CD14-positive monocyte (primary cell): ENCODE results near the gene TMEM79. TPM values are rescaled to one million over a fixed set of nuclear protein-coding genes. Genes with fewer than 3 reads are reported as not detected.

Source experiments
- DNase-seq, 3 donors: peaks; one replicate each; pipeline ENCODE4 v3.0.0-alpha.2; 2011 to 2022
- H2AFZ ChIP-seq: 2 replicates; pipeline ENCODE4 v1.6.0; 2012; ENCODE audit warnings: mild to moderate bottlenecking, low read depth, low read length, inconsistent platforms; ENCODE audit not compliant: insufficient read depth, poor library complexity, severe bottlenecking
- H3K27ac ChIP-seq, 2 donors: 1 replicate in 1 of 2; 2 replicates in 1 of 2; pipeline ENCODE4 v1.5.1; 2012 to 2013; ENCODE audit warnings: low read length in 2 of 2, control low read depth in 1 of 2, inconsistent platforms in 1 of 2, low read depth in 1 of 2, mild to moderate bottlenecking in 1 of 2
- H3K27me3 ChIP-seq, 2 donors: one replicate each; pipeline versions ENCODE4 v1.6.0 to v1.6.1; 2011 to 2013; ENCODE audit warnings: low read length in 2 of 2; ENCODE audit not compliant: control insufficient read depth in 2 of 2, insufficient read depth in 2 of 2
- H3K36me3 ChIP-seq, 2 donors: replicated peaks in 1 of 2; 1 replicate in 1 of 2; 2 replicates in 1 of 2; pipeline versions ENCODE4 v1.5.1 to v1.6.1; 2012 to 2013; ENCODE audit warnings: low read length in 2 of 2, control low read depth in 1 of 2, inconsistent platforms in 1 of 2, mild to moderate bottlenecking in 1 of 2; ENCODE audit not compliant: insufficient read depth in 2 of 2, control insufficient read depth in 1 of 2
- H3K4me1 ChIP-seq, 2 donors: 1 replicate in 1 of 2; 2 replicates in 1 of 2; pipeline versions ENCODE4 v1.5.1 to v1.6.1; 2012 to 2013; ENCODE audit warnings: low read length in 2 of 2, control low read depth in 1 of 2, inconsistent platforms in 1 of 2, mild to moderate bottlenecking in 1 of 2, moderate library complexity in 1 of 2; ENCODE audit not compliant: insufficient read depth in 2 of 2, control insufficient read depth in 1 of 2
- H3K4me2 ChIP-seq: replicated peaks from 2 replicates; pipeline ENCODE3; 2012; ENCODE audit warnings: low read length, moderate library complexity, mild to moderate bottlenecking; ENCODE audit not compliant: poor library complexity, severe bottlenecking; ENCODE audit errors: extremely low read depth
- H3K4me3 ChIP-seq, 3 experiments: fragments of 200-600 bp in 1 of 3; sonication (generic) in 1 of 3; replicated peaks in 1 of 3; 1 replicate in 2 of 3; 2 replicates in 1 of 3; pipeline ENCODE4 v1.5.1; 2011 to 2013; ENCODE audit warnings: low read length in 3 of 3, mild to moderate bottlenecking in 3 of 3, control low read depth in 2 of 3, low read depth in 2 of 3, inconsistent platforms in 1 of 3, moderate library complexity in 1 of 3
- H3K79me2 ChIP-seq: 2 replicates; pipeline ENCODE4 v1.6.0; 2012; ENCODE audit warnings: mild to moderate bottlenecking, control low read depth, inconsistent platforms, low read length, moderate library complexity; ENCODE audit not compliant: insufficient read depth
- H3K9ac ChIP-seq: 2 replicates; pipeline ENCODE4 v1.6.0; 2017; ENCODE audit warnings: low read length, mild to moderate bottlenecking; ENCODE audit not compliant: insufficient read depth, poor library complexity, severe bottlenecking
- H3K9me3 ChIP-seq, 2 donors: replicated peaks in 1 of 2; 1 replicate in 1 of 2; 2 replicates in 1 of 2; pipeline versions ENCODE4 v1.5.1 to v1.6.1; 2012 to 2013; ENCODE audit warnings: low read length in 2 of 2, control low read depth in 1 of 2; ENCODE audit not compliant: control insufficient read depth in 1 of 2, insufficient read depth in 1 of 2
- H4K20me1 ChIP-seq: 2 replicates; pipeline ENCODE4 v1.6.0; 2012; ENCODE audit warnings: mild to moderate bottlenecking, low read length, control low read depth, moderate library complexity; ENCODE audit not compliant: insufficient read depth
- H3K27ac Mint-ChIP-seq, 7 donors: one replicate each; pipeline ENCODE4 v1.8.0; 2020; ENCODE audit warnings: mild to moderate bottlenecking in 7 of 7, mixed read lengths in 7 of 7, moderate library complexity in 6 of 7, inconsistent platforms in 2 of 7
- H3K27me3 Mint-ChIP-seq, 3 donors: one replicate each; pipeline ENCODE4 v1.8.0; 2021 to 2022; ENCODE audit warnings: low read depth in 3 of 3, mild to moderate bottlenecking in 3 of 3, mixed read lengths in 3 of 3, moderate library complexity in 3 of 3, inconsistent platforms in 1 of 3
- H3K36me3 Mint-ChIP-seq, 2 donors: one replicate each; pipeline ENCODE4 v1.8.0; 2020; ENCODE audit warnings: mixed read lengths in 2 of 2, inconsistent platforms in 1 of 2, mild to moderate bottlenecking in 1 of 2
- H3K4me1 Mint-ChIP-seq: one replicate; pipeline ENCODE4 v1.8.0; 2020; ENCODE audit warnings: mild to moderate bottlenecking, mixed read lengths
- H3K4me3 Mint-ChIP-seq, 2 donors: one replicate each; pipeline ENCODE4 v1.8.0; 2020; ENCODE audit warnings: mild to moderate bottlenecking in 2 of 2, mixed read lengths in 2 of 2, moderate library complexity in 1 of 2
- H3K9me3 Mint-ChIP-seq, 7 donors: one replicate each; pipeline ENCODE4 v1.8.0; 2020 to 2022; ENCODE audit warnings: mixed read lengths in 7 of 7, mild to moderate bottlenecking in 6 of 7, moderate library complexity in 6 of 7, inconsistent platforms in 2 of 7
- CTCF ChIP-seq: fragments of 200-600 bp; IDR thresholded peaks from one replicate; pipeline ENCODE4 v1.8.0; 2022; ENCODE audit warnings: antibody characterized with exemption, mild to moderate bottlenecking
- WGBS: methylation state at CpG from one replicate; pipeline ENCODE4 v1.1.5; 2013; ENCODE audit warnings: missing lambda C conversion rate; ENCODE audit not compliant: insufficient coverage; 5-methylcytosine and 5-hydroxymethylcytosine counted together
- intact Hi-C, 2 donors: fragments of 100-400 bp; cut with micrococcal nuclease; formaldehyde crosslinking; loops; one replicate each; pipeline versions ENCODE4 v1.15.0 to v1.15.1; 2023
- polyA plus RNA-seq, 3 donors: library from polyadenylated mRNA; depleted of rRNA in 1 of 3; unstranded in 2 of 3; stranded (reverse) in 1 of 3; fragments of 300-500 nt in 2 of 3; fragments of >200 nt in 1 of 3; fragmentation: Illumina TruSeq in 2 of 3; gene quantifications; 1 replicate in 2 of 3; 2 replicates in 1 of 3; pipeline ENCODE4 v1.2.3, GENCODE V29; 2012 to 2021

Gene TMEM79
- polyA plus RNA-seq, 3 donors, result 1.2 to 12.0 (median 1.4) TPM

GRCh38 chr1:156281281-156281680, 2.8 kb upstream of the TMEM79 start:
- Mint-ChIP-seq H3K27ac (peak overlapping the region; percentile 59 to 95 (median 90)), H3K4me1 (peaks cover 73% of the 10 kb centered on the region), H3K36me3 (peaks cover 23 to 47% of the 10 kb centered on the region in 2 donors), H3K4me3 (peak overlapping the region; percentile 90 to 94), H3K27me3 (no peaks in the 10 kb centered on the region), H3K9me3 (no peaks in the 10 kb centered on the region)
- WGBS, result 33% methylated on average over 8 of the region's 8 CpGs
- H3K27ac ChIP-seq, result peak overlapping the region; percentile 79 to 82
- peaks cover 66% of the 10 kb centered on the region for H3K79me2 ChIP-seq
- H3K27me3 ChIP-seq, result no peaks in the 10 kb centered on the region
- H3K4me1 ChIP-seq, result peaks cover 82 to 85% of the 10 kb centered on the region in 2 donors
- peak in 1 of 3 donors; percentile 33 for DNase-seq
- peak overlapping the region in 2 of 3 experiments; percentile 63 to 94 for H3K4me3 ChIP-seq
- TF ChIP-seq CTCF, result no peak
- H3K36me3 ChIP-seq, result peaks cover 28 to 37% of the 10 kb centered on the region in 2 donors
- peak overlapping the region; percentile 85 for H3K9ac ChIP-seq
- H2AFZ ChIP-seq, result peak overlapping the region; percentile 82
- peaks cover 49% of the 10 kb centered on the region for H4K20me1 ChIP-seq
- peak overlapping the region; percentile 90 for H3K4me2 ChIP-seq
- H3K9me3 ChIP-seq, result no peaks in the 10 kb centered on the region
- intact Hi-C loops, result no loop called here

- peak overlapping the region; percentile 90 for H3K4me2 ChIP-seq
- peak overlapping the region; percentile 79 to 82 for H3K27ac ChIP-seq
- Mint-ChIP-seq H3K27me3 (no peaks in the 10 kb centered on the region), H3K36me3 (peaks cover 22 to 45% of the 10 kb centered on the region in 2 donors), H3K9me3 (no peaks in the 10 kb centered on the region), H3K27ac (peak overlapping the region; percentile 87 to 95 (median 92)), H3K4me1 (peaks cover 67% of the 10 kb centered on the region), H3K4me3 (peak overlapping the region; percentile 90 to 94)
- H3K9me3 ChIP-seq, result no peaks in the 10 kb centered on the region
- DNase-seq, result peak in 1 of 3 donors; percentile 33
- intact Hi-C loops, result no loop called here
- peaks cover 76 to 79% of the 10 kb centered on the region in 2 donors for H3K4me1 ChIP-seq
- 3% methylated on average over 15 of the region's 22 CpGs for WGBS
- H3K36me3 ChIP-seq, result peaks cover 29 to 39% of the 10 kb centered on the region in 2 donors
- H3K9ac ChIP-seq, result peak overlapping the region; percentile 85
- peak overlapping the region; percentile 63 to 96 (median 94) for H3K4me3 ChIP-seq
- H3K27me3 ChIP-seq, result no peaks in the 10 kb centered on the region
- TF ChIP-seq CTCF, result no peak
- peaks cover 66% of the 10 kb centered on the region for H3K79me2 ChIP-seq
- H2AFZ ChIP-seq, result peak overlapping the region; percentile 82
- peaks cover 46% of the 10 kb centered on the region for H4K20me1 ChIP-seq
These were observed 2.2 kb upstream of the TMEM79 start for GRCh38 chr1:156281693-156282478.
